ENCODE data around the gene SINHCAF. TPM values are rescaled to one million over a fixed set of nuclear protein-coding genes. Genes with fewer than 3 reads are reported as not detected.

Gene SINHCAF
- total and polyA plus RNA-seq, 2 donors (not counting 1 experiment from before 2014, with no cell fraction given), result 13.2 to 16.4 TPM

DNA sequence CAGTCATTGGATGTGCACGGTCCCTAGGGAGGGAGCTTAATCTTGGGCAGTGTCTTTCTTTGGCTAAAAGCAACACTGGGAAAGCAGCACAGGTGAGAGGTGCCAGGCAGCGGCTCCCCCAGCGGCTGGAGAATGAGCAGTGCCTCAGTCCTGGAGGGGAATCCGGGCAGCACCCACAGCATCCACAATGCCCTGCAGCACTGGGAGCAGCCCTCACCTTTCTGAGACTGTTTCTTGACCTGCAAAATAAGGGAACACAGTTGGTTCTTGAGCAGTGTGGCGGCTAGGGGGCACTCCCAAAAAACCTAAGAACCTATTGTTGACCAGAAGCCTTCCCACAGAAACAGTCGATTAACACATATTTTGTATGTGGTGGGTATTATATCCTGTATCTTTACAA, 75.8 kb downstream of the SINHCAF start:
- H3K4me1 ChIP-seq (ENCODE audit: control insufficient read depth, extremely low read depth, insufficient read depth, low read length), result no peaks in the 10 kb centered on the region
- TF ChIP-seq, protein P1, sequence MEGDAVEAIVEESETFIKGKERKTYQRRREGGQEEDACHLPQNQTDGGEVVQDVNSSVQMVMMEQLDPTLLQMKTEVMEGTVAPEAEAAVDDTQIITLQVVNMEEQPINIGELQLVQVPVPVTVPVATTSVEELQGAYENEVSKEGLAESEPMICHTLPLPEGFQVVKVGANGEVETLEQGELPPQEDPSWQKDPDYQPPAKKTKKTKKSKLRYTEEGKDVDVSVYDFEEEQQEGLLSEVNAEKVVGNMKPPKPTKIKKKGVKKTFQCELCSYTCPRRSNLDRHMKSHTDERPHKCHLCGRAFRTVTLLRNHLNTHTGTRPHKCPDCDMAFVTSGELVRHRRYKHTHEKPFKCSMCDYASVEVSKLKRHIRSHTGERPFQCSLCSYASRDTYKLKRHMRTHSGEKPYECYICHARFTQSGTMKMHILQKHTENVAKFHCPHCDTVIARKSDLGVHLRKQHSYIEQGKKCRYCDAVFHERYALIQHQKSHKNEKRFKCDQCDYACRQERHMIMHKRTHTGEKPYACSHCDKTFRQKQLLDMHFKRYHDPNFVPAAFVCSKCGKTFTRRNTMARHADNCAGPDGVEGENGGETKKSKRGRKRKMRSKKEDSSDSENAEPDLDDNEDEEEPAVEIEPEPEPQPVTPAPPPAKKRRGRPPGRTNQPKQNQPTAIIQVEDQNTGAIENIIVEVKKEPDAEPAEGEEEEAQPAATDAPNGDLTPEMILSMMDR (conservative IDR thresholded peaks at IDR 0.05 in 1 of 2, IDR thresholded peaks at IDR 0.05 in 1 of 2; ENCODE audit: low read depth in 1 of 2, low read length in 2 of 2), result no peak
- TF ChIP-seq EZH2 (IDR thresholded peaks at IDR 0.05; ENCODE audit: low read length, missing control alignments), result no peak
- H3K36me3 ChIP-seq (ENCODE audit: control insufficient read depth, insufficient read depth, low read length), result no peaks in the 10 kb centered on the region
- no peaks in the 10 kb centered on the region for H3K9me3 ChIP-seq (ENCODE audit: control insufficient read depth, insufficient read depth, low read depth, low read length)
- H3K9ac ChIP-seq (ENCODE audit: insufficient read depth, low read length), result no peak overlapping the region
- no peak overlapping the region for H2AFZ ChIP-seq (ENCODE audit: low read length)
- no peak overlapping the region for H3K4me3 ChIP-seq (replicated peaks in 1 of 4; ENCODE audit: control extremely low read depth in 1 of 4, insufficient read depth in 1 of 4, low read depth in 3 of 4, low read length in 4 of 4)
- no peak for DNase-seq (ENCODE audit: low read depth in 2 of 2)
- H3K79me2 ChIP-seq (ENCODE audit: control insufficient read depth, insufficient read depth, low read length), result no peaks in the 10 kb centered on the region
- H3K27ac ChIP-seq (ENCODE audit: insufficient read depth, low read length), result no peak overlapping the region
- H3K27me3 ChIP-seq (ENCODE audit: control insufficient read depth, insufficient read depth, low read length), result no peaks in the 10 kb centered on the region
- H3K4me2 ChIP-seq (ENCODE audit: extremely low read depth, insufficient read depth, low read length), result no peak overlapping the region
- H4K20me1 ChIP-seq (ENCODE audit: control insufficient read depth, extremely low read depth, insufficient read depth, low read length), result no peaks in the 10 kb centered on the region

- H3K4me1 ChIP-seq (ENCODE audit: control insufficient read depth, extremely low read depth, insufficient read depth, low read length), result no peaks in the 10 kb centered on the region
- H3K27me3 ChIP-seq (ENCODE audit: control insufficient read depth, insufficient read depth, low read length), result no peaks in the 10 kb centered on the region
- H3K4me3 ChIP-seq (replicated peaks in 1 of 4; ENCODE audit: control extremely low read depth in 1 of 4, insufficient read depth in 1 of 4, low read depth in 3 of 4, low read length in 4 of 4), result no peak overlapping the region
- no peak overlapping the region for H3K9ac ChIP-seq (ENCODE audit: insufficient read depth, low read length)
- no peak overlapping the region for H3K4me2 ChIP-seq (ENCODE audit: extremely low read depth, insufficient read depth, low read length)
- no peaks in the 10 kb centered on the region for H3K9me3 ChIP-seq (ENCODE audit: control insufficient read depth, insufficient read depth, low read depth, low read length)
- no peaks in the 10 kb centered on the region for H4K20me1 ChIP-seq (ENCODE audit: control insufficient read depth, extremely low read depth, insufficient read depth, low read length)
- no peaks in the 10 kb centered on the region for H3K79me2 ChIP-seq (ENCODE audit: control insufficient read depth, insufficient read depth, low read length)
- no peak overlapping the region for H2AFZ ChIP-seq (ENCODE audit: low read length)
- H3K27ac ChIP-seq (ENCODE audit: insufficient read depth, low read length), result no peak overlapping the region
- no peaks in the 10 kb centered on the region for H3K36me3 ChIP-seq (ENCODE audit: control insufficient read depth, insufficient read depth, low read length)
- no peak for TF ChIP-seq EZH2 (IDR thresholded peaks at IDR 0.05; ENCODE audit: low read length, missing control alignments)
- TF ChIP-seq, protein P1 (conservative IDR thresholded peaks at IDR 0.05 in 1 of 2, IDR thresholded peaks at IDR 0.05 in 1 of 2; ENCODE audit: low read depth in 1 of 2, low read length in 2 of 2), result no peak
- DNase-seq (ENCODE audit: low read depth in 2 of 2), result no peak
These were observed 76.6 kb downstream of the SINHCAF start for GRCh38 chr12:31249356-31249755.

DNA sequence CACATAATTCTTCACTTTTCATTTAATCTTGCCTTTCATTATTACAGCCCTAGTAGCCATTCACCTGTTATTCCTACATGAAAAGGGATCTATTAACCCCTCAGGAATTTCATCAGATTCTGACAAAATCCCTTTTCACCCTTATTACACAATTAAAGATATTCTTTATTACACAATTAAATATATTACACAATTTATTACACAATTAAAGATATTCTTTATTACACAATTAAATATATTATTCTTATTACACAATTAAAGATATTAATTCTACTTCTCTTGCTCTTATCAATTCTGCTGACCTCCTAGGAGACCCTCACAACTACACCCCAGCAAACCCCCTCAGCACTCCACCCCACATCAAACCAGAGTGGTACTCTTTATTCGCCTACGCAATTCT, 77.1 kb downstream of the SINHCAF start:
- no peak overlapping the region for H3K4me3 ChIP-seq (replicated peaks in 1 of 4; ENCODE audit: control extremely low read depth in 1 of 4, insufficient read depth in 1 of 4, low read depth in 3 of 4, low read length in 4 of 4)
- H3K79me2 ChIP-seq (ENCODE audit: control insufficient read depth, insufficient read depth, low read length), result no peaks in the 10 kb centered on the region
- no peak for DNase-seq (ENCODE audit: low read depth in 2 of 2)
- no peak overlapping the region for H2AFZ ChIP-seq (ENCODE audit: low read length)
- H3K4me1 ChIP-seq (ENCODE audit: control insufficient read depth, extremely low read depth, insufficient read depth, low read length), result no peaks in the 10 kb centered on the region
- no peaks in the 10 kb centered on the region for H3K9me3 ChIP-seq (ENCODE audit: control insufficient read depth, insufficient read depth, low read depth, low read length)
- TF ChIP-seq, protein P1 (conservative IDR thresholded peaks at IDR 0.05 in 1 of 2, IDR thresholded peaks at IDR 0.05 in 1 of 2; ENCODE audit: low read depth in 1 of 2, low read length in 2 of 2), result no peak
- TF ChIP-seq EZH2 (IDR thresholded peaks at IDR 0.05; ENCODE audit: low read length, missing control alignments), result no peak
- H3K9ac ChIP-seq (ENCODE audit: insufficient read depth, low read length), result no peak overlapping the region
- no peaks in the 10 kb centered on the region for H3K27me3 ChIP-seq (ENCODE audit: control insufficient read depth, insufficient read depth, low read length)
- no peaks in the 10 kb centered on the region for H3K36me3 ChIP-seq (ENCODE audit: control insufficient read depth, insufficient read depth, low read length)
- no peak overlapping the region for H3K4me2 ChIP-seq (ENCODE audit: extremely low read depth, insufficient read depth, low read length)
- no peaks in the 10 kb centered on the region for H4K20me1 ChIP-seq (ENCODE audit: control insufficient read depth, extremely low read depth, insufficient read depth, low read length)
- H3K27ac ChIP-seq (ENCODE audit: insufficient read depth, low read length), result no peak overlapping the region
